ENCODE measurements around the gene MT1X. TPM values are rescaled to one million over a fixed set of nuclear protein-coding genes. Genes with fewer than 3 reads are reported as not detected.

The MT1X gene
- total RNA-seq, 2 donors from 2014 or later, result 60.6 to 66.3 TPM

DNA sequence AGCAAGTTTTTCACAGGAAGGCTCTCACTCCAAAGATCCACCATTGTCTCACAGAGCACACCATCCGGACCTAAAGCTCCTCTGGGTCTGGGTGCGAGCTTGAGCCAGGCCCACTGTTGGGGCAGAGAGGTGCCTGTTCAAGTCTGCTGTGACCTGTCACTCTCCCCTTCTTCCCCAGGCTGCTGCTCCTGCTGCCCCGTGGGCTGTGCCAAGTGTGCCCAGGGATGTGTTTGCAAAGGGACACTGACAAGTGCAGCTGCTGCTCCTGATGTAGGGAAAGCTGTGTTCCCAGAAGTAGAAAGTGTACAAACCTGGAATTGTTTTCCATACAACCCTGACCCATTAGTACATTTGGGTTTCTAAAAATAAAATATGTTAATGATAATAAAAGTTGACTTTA lies 4.8 kb upstream of the MT1X start:
- no peak for ATAC-seq
- peaks cover 30 to 35% of the 10 kb centered on the region in 2 donors for H3K4me1 Mint-ChIP-seq (ENCODE audit: low read depth in 2 of 2)

DNA sequence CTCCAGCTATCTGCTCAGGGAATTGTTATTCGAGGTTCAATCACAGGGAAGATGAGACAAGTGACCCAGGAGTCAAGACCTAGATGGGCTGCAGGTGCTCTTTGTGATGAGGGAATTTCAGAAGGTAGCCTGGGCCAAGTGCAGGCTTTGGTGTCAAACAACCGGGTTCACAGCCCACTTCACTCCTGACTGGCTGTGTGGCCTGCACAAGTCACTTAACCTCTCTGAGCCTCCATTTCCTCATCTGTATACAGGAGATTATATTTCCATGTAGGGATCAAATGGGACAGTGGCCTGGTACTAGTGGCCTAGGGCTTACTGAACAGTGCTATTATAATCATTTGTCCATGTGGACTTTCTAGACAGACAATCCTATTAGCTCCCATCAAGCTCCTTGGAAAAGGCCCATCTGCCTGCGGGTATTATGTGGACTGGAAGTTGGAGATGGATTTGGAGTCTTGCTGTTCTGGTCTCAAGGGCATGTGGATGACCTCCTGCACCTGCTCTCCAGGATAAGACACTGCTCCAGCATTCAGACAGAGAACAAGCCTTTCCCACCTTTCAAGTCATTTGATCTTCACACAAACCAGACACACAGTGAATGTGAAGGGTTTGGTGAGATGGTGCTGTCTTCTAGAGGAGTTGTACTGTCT lies 3.1 kb upstream of the MT1X start:
- peak overlapping the region; percentile 49 to 57 for H3K27ac Mint-ChIP-seq
- no peak overlapping the region for H3K4me3 Mint-ChIP-seq
- ATAC-seq, result no peak

More for the DNA sequence above, 4.8 kb upstream of the MT1X start:
- H3K9me3 Mint-ChIP-seq, result no peaks in the 10 kb centered on the region
- H3K36me3 Mint-ChIP-seq, result no peaks in the 10 kb centered on the region
- no peak overlapping the region for H3K4me3 Mint-ChIP-seq
- DNase-seq (ENCODE audit: low spot score), result no peak
- H3K27me3 Mint-ChIP-seq, result peaks cover 14 to 28% of the 10 kb centered on the region in 2 donors
- no peak overlapping the region for H3K27ac Mint-ChIP-seq

GRCh38 chr16:56679818-56680217 lies 2.5 kb upstream of the MT1X start:
- no peak for DNase-seq (ENCODE audit: low spot score)
- Mint-ChIP-seq H3K36me3 (no peaks in the 10 kb centered on the region), H3K4me3 (no peak overlapping the region), H3K27ac (peak overlapping the region; percentile 49 to 57), H3K27me3 (peaks cover 7 to 9% of the 10 kb centered on the region in 2 donors), H3K4me1 (ENCODE audit: low read depth in 2 of 2) (peaks cover 32 to 52% of the 10 kb centered on the region in 2 donors), H3K9me3 (no peaks in the 10 kb centered on the region)
- peak; percentile 44 to 71 for ATAC-seq

More for the DNA sequence above, 3.1 kb upstream of the MT1X start:
- peaks cover 10 to 13% of the 10 kb centered on the region in 2 donors for H3K27me3 Mint-ChIP-seq
- peaks cover 33 to 51% of the 10 kb centered on the region in 2 donors for H3K4me1 Mint-ChIP-seq (ENCODE audit: low read depth in 2 of 2)
- no peaks in the 10 kb centered on the region for H3K9me3 Mint-ChIP-seq
- no peak for DNase-seq (ENCODE audit: low spot score)
- H3K36me3 Mint-ChIP-seq, result no peaks in the 10 kb centered on the region

GRCh38 chr16:56682703-56683397 lies 580 bp downstream of the MT1X start:
- H3K4me1 Mint-ChIP-seq (ENCODE audit: low read depth in 2 of 2), result peaks cover 23 to 36% of the 10 kb centered on the region in 2 donors
- peaks cover 4% of the 10 kb centered on the region for H3K36me3 Mint-ChIP-seq
- H3K4me3 Mint-ChIP-seq, result peak overlapping the region; percentile 97
- DNase-seq (ENCODE audit: low spot score), result no peak
- peak; percentile 2 to 17 for ATAC-seq
- H3K27me3 Mint-ChIP-seq, result no peaks in the 10 kb centered on the region
- peak overlapping the region; percentile 88 to 95 for H3K27ac Mint-ChIP-seq
- H3K9me3 Mint-ChIP-seq, result no peaks in the 10 kb centered on the region

- Mint-ChIP-seq H3K4me1 (ENCODE audit: low read depth in 2 of 2) (peaks cover 23 to 36% of the 10 kb centered on the region in 2 donors), H3K4me3 (peak overlapping the region; percentile 97), H3K9me3 (no peaks in the 10 kb centered on the region), H3K27ac (peak overlapping the region in 1 of 2 donors; percentile 6), H3K27me3 (no peaks in the 10 kb centered on the region), H3K36me3 (peaks cover 4% of the 10 kb centered on the region)
- ATAC-seq, result no peak
- DNase-seq (ENCODE audit: low spot score), result no peak
Observed at GRCh38 chr16:56683424-56684172, 1.3 kb downstream of the MT1X start.

DNA sequence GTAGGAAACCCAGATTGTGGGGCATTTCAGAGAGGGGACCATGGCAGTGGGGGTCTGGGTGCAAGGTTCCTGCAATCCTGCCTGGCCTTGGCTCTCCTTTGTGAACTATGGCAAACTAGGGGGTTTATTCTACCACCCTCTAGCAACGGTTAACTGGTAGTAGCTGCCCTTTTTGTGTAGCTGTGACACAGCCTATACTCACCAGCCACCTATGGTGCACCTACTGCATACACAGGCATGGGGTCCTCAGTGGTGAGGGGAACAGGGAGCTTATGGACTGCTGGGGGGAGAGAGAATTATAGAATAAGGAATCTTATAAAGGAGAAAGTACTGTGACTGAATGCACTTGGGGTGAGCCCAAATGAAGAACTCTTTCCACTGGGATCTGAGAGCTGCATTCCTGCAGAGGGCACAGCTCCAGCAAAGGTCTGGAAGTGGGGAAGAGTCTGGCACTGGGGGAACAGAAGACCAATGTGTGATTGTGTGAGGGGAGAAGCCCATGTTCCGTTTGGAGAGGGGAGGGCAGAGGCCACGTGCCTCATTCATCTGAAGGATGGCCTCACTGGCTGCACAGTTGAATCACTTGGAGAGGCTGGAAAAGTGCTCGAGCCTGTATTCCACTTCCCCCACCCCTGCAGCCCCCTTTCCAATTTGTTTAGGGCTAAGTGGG lies 2.1 kb downstream of the MT1X start:
- no peaks in the 10 kb centered on the region for H3K9me3 Mint-ChIP-seq
- H3K4me1 Mint-ChIP-seq (ENCODE audit: low read depth in 2 of 2), result peaks cover 23 to 36% of the 10 kb centered on the region in 2 donors
- peaks cover 4% of the 10 kb centered on the region for H3K36me3 Mint-ChIP-seq
- no peak for DNase-seq (ENCODE audit: low spot score)
- H3K27me3 Mint-ChIP-seq, result peaks cover 0 to 2% of the 10 kb centered on the region in 2 donors
- no peak for ATAC-seq
- peak overlapping the region; percentile 97 for H3K4me3 Mint-ChIP-seq
- H3K27ac Mint-ChIP-seq, result peak overlapping the region in 1 of 2 donors; percentile 6

- H3K36me3 Mint-ChIP-seq, result peaks cover 4% of the 10 kb centered on the region
- H3K4me1 Mint-ChIP-seq (ENCODE audit: low read depth in 2 of 2), result peaks cover 18 to 30% of the 10 kb centered on the region in 2 donors
- peaks cover 0 to 2% of the 10 kb centered on the region in 2 donors for H3K27me3 Mint-ChIP-seq
- ATAC-seq, result no peak
- no peak overlapping the region for H3K4me3 Mint-ChIP-seq
- no peak for DNase-seq (ENCODE audit: low spot score)
- H3K9me3 Mint-ChIP-seq, result no peaks in the 10 kb centered on the region
- H3K27ac Mint-ChIP-seq, result no peak overlapping the region
Observed at GRCh38 chr16:56684926-56685590, 2.8 kb downstream of the MT1X start.

GRCh38 chr16:56686758-56687157 lies 4.5 kb downstream of the MT1X start:
- ATAC-seq (no peak), DNase-seq (ENCODE audit: low spot score) (no peak)
- Mint-ChIP-seq H3K36me3 (peaks cover 4% of the 10 kb centered on the region), H3K27me3 (peaks cover 0 to 8% of the 10 kb centered on the region in 2 donors), H3K4me1 (ENCODE audit: low read depth in 2 of 2) (peaks cover 13 to 24% of the 10 kb centered on the region in 2 donors), H3K4me3 (no peak overlapping the region), H3K9me3 (no peaks in the 10 kb centered on the region), H3K27ac (no peak overlapping the region)

GRCh38 chr16:56688762-56689161 lies 6.5 kb downstream of the MT1X start:
- Mint-ChIP-seq H3K9me3 (no peaks in the 10 kb centered on the region), H3K36me3 (peaks cover 4% of the 10 kb centered on the region), H3K4me3 (no peak overlapping the region), H3K27me3 (peaks cover 0 to 8% of the 10 kb centered on the region in 2 donors), H3K4me1 (ENCODE audit: low read depth in 2 of 2) (peaks cover 5 to 6% of the 10 kb centered on the region in 2 donors), H3K27ac (no peak overlapping the region)
- DNase-seq (ENCODE audit: low spot score), result no peak
- no peak for ATAC-seq

- Mint-ChIP-seq H3K9me3 (no peaks in the 10 kb centered on the region), H3K36me3 (peaks cover 4% of the 10 kb centered on the region), H3K4me3 (no peak overlapping the region), H3K27me3 (peaks cover 0 to 8% of the 10 kb centered on the region in 2 donors), H3K27ac (no peak overlapping the region), H3K4me1 (ENCODE audit: low read depth in 2 of 2) (peaks cover 2% of the 10 kb centered on the region in 2 donors)
- ATAC-seq (no peak), DNase-seq (ENCODE audit: low spot score) (no peak)
Observed at GRCh38 chr16:56689171-56689570, 6.9 kb downstream of the MT1X start.

GRCh38 chr16:56690420-56691122 lies 8.3 kb downstream of the MT1X start:
- Mint-ChIP-seq H3K4me3 (no peak overlapping the region), H3K9me3 (no peaks in the 10 kb centered on the region), H3K4me1 (ENCODE audit: low read depth in 2 of 2) (no peaks in the 10 kb centered on the region), H3K27me3 (peaks cover 0 to 8% of the 10 kb centered on the region in 2 donors), H3K27ac (no peak overlapping the region), H3K36me3 (peaks cover 4% of the 10 kb centered on the region)
- DNase-seq (ENCODE audit: low spot score) (no peak), ATAC-seq (no peak)

DNA sequence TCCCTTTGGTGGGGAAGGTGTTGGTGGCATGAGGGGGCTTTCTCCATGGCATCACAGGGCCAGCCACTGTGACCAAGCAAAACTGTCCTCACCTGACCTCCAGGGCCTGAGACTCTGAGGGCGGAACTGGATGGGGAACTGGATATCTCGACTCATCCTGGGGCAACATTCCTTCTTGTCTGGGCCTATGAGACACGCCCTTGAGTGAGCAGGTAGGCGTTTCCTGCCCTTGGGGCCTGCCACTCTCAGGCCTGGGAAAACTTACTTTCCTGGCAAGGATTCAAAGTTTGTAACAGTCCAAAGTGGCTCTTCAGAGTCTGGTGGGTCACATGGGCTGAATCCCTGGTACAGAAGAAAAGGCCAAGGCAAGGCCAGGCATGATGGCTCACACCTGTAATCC lies 9.6 kb downstream of the MT1X start:
- Mint-ChIP-seq H3K27me3 (peaks cover 0 to 8% of the 10 kb centered on the region in 2 donors), H3K4me1 (ENCODE audit: low read depth in 2 of 2) (no peaks in the 10 kb centered on the region), H3K4me3 (no peak overlapping the region), H3K27ac (no peak overlapping the region), H3K36me3 (no peaks in the 10 kb centered on the region), H3K9me3 (no peaks in the 10 kb centered on the region)
- ATAC-seq, result no peak
- DNase-seq (ENCODE audit: low spot score), result no peak

Measured in natural killer cell treated with Interleukin-12 subunit alpha and Interleukin-12 subunit beta and Interleukin-15 and Interleukin-18, amount 100 ng/mL, for 72 hours (primary cell).